GM21737 (cell line): ENCODE measurements around the gene RUBCN.
"Not testable (repeated sequence)": the region's sequence is repeated elsewhere in the genome, so short reads cannot be mapped to it uniquely, and the experiment has no call there.

ENCODE experiments used
- ATAC-seq: cut with Tn5 transposase; IDR thresholded peaks from one replicate; pipeline ENCODE4 v1.9.1; 2021; ENCODE audit warnings: mild to moderate bottlenecking, moderate library complexity; ENCODE audit not compliant: unreplicated experiment

The RUBCN gene

DNA sequence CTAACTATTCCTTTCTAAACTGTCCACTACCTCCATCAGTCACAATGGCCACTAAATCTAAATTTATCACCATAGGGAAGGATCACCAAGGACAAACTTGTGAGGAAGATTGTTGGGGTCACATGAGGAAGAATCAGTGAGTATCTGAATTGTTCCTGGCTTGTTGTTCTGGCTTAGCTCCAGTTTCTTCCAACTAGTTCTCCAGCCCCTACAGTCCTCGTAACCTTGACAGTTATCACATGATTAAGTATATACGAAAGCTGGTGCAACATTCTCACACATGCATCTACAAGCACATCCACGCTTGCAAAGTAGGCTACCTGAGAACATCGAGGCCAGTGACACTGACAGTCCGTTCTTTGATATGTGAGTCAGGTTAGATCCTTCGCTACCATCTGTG is 46.0 kb downstream of the RUBCN start:
- no peak for ATAC-seq

DNA sequence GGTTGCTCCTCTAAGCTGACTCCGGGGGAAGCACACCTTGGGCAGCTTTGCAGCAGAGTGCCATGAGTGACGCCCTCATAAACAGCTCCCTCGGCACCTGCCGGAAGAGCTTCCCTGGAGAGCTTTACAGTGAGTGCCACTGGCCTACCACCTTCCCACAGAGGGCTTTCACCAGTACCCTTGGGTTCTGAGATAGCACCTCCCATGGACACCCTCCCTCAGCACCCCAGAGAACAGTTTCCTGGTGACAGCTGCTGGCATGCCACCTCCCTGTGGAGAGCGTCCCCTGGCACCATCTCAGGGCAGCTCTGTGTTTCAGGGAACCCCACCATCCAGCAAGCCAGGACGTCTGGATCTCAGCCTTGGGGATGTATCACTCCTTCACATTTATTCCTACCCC is 49.1 kb downstream of the RUBCN start:
- ATAC-seq: no peak

DNA sequence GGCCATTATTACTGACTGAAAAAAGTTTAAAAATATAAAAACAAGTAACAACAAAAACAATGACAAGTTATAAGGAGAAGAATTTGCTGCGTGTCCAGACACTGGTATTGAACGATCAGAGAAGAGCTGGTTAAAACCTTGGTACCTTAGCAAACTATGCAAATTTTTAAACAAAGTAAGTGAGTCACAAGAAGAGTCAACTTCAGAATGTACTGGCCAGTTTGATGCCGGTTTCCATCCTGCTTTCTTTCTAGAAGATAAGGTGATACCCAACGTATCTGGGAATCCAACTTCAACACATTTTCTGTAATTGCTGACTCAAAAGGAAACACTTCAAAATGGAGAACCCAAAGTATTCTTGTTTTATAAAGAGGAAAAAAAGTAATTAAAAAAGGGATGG is 49.8 kb downstream of the RUBCN start:
- no peak for ATAC-seq

DNA sequence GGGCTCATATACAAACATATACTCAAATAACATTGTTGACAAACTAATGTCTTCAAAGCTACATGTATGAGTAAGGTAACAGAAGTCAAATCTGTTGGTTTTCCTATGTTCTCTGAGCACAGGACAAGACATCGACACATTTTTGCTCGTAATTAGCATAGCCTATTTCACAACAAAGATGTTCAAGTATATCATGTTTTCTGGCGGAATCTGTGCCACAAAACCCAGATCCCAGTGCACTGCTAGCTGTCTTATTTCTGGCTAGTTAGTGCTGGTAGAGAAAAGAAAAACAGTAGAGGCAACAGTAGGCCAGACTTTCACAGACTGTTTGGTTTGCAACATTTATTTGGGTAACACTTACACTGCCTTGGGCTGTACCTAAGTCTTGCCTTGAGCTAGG is 51.2 kb downstream of the RUBCN start:
- no peak for ATAC-seq

DNA sequence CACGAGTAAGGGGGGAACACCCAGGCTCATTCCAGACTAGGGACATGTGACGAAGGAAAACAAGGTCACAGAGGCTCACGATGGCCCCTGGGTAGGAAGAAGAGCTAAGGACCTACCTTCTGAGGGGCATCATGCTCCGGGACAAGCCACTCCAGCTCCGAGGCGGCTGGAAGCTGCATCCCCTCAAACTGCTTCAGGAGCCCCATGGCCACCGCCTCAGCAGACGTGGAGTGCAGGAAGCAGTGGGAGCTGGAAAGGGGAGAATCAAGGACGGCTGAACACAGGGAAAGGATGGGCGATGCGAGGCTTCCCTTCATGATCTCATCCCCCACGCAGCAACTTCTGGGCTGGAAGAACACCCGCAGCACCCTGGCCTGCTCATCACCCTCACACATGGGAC is 53.5 kb downstream of the RUBCN start:
- no peak for ATAC-seq

DNA sequence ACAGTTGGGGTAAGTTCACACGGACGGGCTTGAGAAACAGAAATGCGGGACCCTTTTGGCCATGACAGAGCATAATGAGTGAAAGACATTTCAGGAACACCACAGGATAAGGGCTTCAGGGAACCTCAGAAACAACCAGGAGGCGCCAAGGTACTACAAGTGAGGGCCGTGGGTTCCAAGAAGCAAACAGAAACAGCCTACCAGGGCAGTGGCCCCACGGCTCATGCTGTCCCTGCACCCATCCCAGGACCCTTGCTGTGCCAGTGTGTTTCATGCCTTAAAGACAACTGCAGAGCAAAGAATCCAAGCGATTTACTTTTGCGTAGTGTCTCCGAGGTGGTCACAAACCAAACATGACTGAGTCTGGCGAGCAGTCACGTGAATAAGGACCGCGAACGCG is 54.0 kb downstream of the RUBCN start:
- ATAC-seq: no peak

- ATAC-seq: no peak
These were observed 55.7 kb downstream of the RUBCN start for GRCh38 chr3:197680955-197681521.

- ATAC-seq: no peak
These were observed 60.8 kb downstream of the RUBCN start for GRCh38 chr3:197675951-197676350.

DNA sequence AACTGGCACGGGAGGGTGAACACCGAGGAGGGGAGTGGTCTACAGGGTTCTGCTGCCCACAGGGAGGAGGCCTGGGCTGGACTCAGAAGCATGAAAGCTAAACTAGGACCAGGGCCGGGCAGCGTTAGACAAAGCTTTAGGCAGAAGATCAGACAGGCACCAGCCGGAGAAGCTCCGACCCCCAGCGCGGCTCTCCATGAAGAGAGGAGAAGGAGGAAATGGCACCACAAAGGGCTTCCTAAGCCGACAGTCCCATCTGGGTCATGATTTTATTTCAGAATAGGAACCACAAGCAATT is 61.2 kb downstream of the RUBCN start:
- ATAC-seq: no peak

- no peak for ATAC-seq
These were observed 61.8 kb downstream of the RUBCN start for GRCh38 chr3:197674741-197675562.

- no peak for ATAC-seq
These were observed 63.5 kb downstream of the RUBCN start for GRCh38 chr3:197673170-197673569.

GRCh38 chr3:197670361-197670760 is 66.3 kb downstream of the RUBCN start:
- no peak for ATAC-seq

DNA sequence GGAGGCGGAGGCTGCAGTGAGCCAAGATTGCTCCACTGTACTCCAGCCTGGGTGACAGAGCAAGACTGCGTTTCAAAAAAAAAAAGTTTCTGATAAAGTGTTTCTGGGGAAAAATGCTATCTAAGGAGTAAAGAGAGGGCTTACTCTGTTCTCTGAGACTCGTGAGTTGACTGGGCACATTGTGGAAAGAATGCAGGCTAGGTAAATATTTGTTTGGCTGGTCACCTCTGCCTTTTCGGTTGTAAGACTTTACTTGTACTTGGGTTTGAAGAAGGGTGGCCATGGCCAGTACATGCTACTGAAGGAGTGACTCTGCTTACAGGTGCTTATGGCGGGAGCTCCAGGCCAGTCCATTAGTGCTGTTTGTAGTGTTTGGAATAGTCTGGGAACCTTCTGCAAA is 68.7 kb downstream of the RUBCN start:
- ATAC-seq: no peak

GRCh38 chr3:197667293-197667692 is 69.4 kb downstream of the RUBCN start:
- ATAC-seq: not testable (repeated sequence)

- not testable (repeated sequence) for ATAC-seq
These were observed 70.4 kb downstream of the RUBCN start for GRCh38 chr3:197666221-197666842.

DNA sequence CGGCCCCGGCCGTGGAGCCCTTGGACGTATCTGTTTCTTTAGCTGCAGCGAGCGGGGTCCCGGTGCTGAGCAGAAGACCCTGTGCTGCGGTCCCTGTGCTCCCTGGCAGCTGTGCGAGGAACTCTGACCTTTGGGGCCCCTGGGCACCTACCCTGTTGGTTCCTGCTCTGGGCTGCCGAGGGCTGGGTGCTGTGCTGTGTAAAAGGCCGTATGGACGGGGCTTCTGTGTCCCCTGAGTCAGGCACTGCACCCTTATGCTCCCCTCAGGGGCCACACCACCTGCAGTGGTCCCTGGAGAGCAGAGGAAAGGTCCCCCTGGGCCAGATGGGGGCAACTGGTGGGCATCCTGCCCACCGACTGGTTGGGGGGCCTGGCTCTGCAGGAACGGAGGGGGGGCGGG is 71.2 kb downstream of the RUBCN start:
- ATAC-seq: not testable (repeated sequence)

GRCh38 chr3:197665142-197665491 is 71.6 kb downstream of the RUBCN start:
- peak; percentile 85 for ATAC-seq

DNA sequence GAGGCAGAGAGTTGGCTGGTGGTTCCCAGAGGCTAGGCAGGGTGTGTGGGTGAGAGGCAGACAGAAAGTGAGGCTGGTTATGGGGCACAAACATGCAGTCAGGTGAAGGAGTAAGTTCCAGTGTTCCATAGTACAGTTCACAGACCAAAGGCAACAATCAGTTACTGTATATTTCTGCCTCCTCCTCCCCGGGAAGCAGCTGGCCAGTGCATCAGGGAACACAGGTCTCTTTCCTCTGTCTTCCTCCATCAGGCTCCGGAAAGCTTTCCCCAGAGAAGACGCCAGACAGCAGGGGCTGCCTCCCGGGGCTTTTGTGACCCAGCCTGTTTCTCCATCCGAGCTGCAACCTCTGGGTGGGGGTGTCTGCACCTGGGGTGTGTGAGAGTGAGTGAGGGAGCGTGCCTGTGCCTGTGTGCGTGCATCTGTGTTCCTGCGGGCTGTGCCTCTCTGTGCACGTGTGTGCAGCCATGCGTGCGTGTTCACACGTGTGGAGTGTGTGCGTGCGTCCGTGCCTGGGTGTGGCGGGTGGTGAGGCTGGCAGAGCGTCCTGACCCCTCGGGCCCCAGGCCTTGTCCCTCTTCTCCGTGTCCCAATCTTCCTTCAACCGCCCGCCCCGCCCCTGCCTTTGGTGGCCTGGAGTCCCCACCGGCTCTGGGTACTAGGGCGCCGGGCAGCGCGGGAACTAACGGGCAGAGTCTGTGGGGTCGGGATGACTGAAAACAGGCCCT is 72.1 kb downstream of the RUBCN start:
- ATAC-seq: peak; percentile 45

DNA sequence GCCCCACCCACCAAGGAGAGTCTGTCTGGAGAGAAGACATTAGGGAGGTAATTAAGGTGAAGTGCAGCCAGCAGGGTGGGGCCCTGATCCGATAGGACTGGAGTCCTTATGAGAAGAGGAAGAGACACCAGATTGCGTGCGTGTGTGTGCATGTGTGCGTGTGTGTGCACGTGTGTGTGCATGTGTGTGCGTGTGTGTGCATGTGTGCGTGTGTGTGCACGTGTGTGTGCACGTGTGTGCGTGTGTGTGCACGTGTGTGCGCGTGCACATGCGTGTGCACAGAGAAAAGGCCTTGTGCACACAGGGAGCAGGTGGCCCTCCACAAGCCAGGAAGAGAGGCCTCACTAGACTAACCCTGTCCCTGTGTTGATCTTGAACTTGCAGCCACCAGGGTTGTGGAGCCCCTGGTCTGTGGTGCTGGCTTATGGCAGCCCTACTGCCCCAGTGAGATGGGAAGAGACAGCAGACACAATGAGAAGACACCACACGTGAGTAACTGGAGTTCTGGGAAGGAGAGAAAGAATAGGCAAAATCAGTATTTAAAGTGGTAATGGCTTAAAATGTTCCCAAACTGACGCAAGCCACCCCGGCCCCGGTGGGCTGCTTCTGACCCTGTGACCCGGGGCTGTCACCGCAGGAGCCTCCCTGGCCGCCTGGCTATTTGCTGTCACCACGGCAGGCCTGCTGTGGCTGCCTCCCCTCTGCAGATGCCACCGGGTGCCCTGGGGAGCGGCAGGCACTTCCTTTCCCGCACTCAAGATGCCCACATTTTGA is 73.2 kb downstream of the RUBCN start:
- not testable (repeated sequence) for ATAC-seq

DNA sequence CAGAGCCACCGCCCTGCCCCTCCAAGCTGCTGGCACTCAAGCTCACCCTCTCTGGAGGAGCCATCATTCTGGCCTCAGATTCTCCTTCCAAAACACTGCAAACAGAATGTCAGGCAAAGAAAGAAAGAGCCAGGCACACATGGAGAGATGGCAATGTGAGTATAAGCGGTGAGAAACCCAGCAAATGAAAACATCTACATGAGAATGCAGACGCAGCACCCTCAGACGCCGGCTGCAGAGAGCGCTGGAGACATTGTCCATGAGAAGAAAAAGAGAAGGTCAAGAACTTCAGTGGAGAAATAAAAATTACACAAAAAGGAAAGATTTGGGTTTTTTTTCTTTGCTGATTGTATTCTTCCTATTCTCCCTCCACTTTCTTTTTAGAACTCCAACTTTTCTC is 74.4 kb downstream of the RUBCN start:
- not testable (repeated sequence) for ATAC-seq

GRCh38 chr3:197661874-197662273 is 74.8 kb downstream of the RUBCN start:
- ATAC-seq: not testable (repeated sequence)
